AG04449 (cell line): ENCODE measurements around the gene CD63.

Experiments
- CTCF ChIA-PET: fragments of 350-600 bp; formaldehyde crosslinking; extraction: SDS; loops from one replicate; lab custom pipeline; 2021; ENCODE audit warnings: antibody characterized with exemption; lab: Yijun Ruan, JAX
- POLR2A ChIA-PET: fragments of 400-600, 350-600 bp; formaldehyde crosslinking; extraction: SDS; loops from one replicate; lab custom pipeline; 2020; ENCODE audit warnings: antibody characterized with exemption, inconsistent platforms; lab: Yijun Ruan, JAX
- DNase-seq: peaks from one replicate; pipeline ENCODE4 v3.0.0-alpha.2; 2010; ENCODE audit warnings: low read depth, low spot score
- H3K4me3 ChIP-seq: 2 replicates; pipeline ENCODE4 v1.5.1; 2011; ENCODE audit warnings: low read depth, mild to moderate bottlenecking, control low read depth, low read length
- TF ChIP-seq, protein P1 (sequence below): IDR thresholded peaks from one replicate; pipeline ENCODE4 v1.5.1; 2011; ENCODE audit warnings: mild to moderate bottlenecking, moderate library complexity, low read length, control low read depth, inconsistent platforms; ENCODE audit not compliant: insufficient read depth; ENCODE audit errors: missing control alignments

The CD63 gene

DNA sequence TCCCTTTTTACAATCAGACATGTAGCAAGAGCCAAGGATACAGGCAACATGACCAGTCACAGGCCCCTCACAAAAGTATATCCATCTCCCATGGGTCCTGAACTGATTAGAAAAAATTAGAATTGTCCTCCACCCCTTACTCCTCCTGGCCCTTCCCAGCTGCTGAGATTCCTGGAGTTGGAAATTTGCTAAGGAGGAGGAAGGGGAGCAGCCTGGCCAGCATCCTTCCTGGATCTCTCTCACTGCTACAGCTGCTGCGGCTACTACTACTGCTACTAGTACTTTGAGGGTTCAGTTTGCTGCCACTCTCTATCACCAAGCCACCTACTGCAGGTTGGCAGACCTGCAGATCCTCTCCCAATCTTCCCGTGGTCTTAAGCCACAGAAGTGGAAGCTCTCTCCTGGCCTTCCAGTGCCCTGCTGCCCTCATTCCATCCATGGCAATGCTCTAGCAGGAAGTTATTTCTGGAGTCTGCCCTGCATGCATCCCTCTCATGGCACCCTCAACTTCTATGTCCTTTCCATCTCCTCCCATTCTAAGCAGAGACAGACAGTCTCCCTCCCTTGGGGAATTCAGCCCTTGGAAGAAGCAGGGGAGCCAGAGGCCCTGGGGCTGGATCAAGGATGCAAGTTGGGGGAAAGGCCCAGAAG is 22.1 kb downstream of the CD63 start:
- ChIA-PET CTCF (interaction anchor here (1.1 to 1.6 kb wide), 3 partner anchors 23 to 60 kb away, joined by 3 to 8 read pairs (median 5); no protein-coding TSS in a partner anchor), POLR2A (interaction anchor here (1.2 kb wide), 1 partner anchor 23 kb away, joined by 3 read pairs; no protein-coding TSS in a partner anchor)
- peak overlapping the region; percentile 64 for H3K4me3 ChIP-seq
- TF ChIP-seq, protein P1, sequence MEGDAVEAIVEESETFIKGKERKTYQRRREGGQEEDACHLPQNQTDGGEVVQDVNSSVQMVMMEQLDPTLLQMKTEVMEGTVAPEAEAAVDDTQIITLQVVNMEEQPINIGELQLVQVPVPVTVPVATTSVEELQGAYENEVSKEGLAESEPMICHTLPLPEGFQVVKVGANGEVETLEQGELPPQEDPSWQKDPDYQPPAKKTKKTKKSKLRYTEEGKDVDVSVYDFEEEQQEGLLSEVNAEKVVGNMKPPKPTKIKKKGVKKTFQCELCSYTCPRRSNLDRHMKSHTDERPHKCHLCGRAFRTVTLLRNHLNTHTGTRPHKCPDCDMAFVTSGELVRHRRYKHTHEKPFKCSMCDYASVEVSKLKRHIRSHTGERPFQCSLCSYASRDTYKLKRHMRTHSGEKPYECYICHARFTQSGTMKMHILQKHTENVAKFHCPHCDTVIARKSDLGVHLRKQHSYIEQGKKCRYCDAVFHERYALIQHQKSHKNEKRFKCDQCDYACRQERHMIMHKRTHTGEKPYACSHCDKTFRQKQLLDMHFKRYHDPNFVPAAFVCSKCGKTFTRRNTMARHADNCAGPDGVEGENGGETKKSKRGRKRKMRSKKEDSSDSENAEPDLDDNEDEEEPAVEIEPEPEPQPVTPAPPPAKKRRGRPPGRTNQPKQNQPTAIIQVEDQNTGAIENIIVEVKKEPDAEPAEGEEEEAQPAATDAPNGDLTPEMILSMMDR: no peak
- DNase-seq: no peak

DNA sequence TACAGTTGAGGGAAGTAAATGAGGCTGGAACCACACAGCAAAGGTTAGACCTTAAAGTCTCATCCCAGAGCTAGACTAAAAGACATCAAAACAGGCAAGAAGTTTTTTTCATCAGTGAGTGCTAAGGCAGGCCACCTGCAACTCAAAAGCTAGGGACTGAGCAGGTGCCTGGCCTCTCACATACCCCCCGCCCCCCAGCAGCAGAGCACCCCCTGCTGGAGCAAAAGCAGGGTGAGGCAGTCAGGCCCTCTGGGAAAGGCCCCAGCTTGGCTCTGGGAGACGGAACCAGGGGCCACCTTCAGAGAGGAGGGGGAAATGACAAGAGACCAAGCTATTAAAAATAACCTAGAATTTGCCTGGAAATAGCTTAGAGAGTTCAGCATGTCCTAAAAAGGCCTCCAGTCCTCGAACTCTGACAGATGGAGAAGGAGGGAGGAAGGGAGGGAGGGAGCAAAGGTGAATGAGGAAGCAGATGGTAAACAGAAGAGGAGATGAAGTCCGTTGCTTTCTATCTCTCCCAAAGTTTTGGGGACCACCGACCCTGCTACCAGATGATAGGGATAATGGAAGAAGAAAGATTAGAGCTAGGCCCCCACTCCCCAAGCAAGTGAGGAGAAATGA is 22.9 kb downstream of the CD63 start:
- ChIA-PET POLR2A (interaction anchor here (1.0 kb wide), 1 partner anchor 47 kb away, joined by 3 read pairs; no protein-coding TSS in a partner anchor), CTCF (interaction anchor here (1.0 to 1.1 kb wide), 3 partner anchors 10 to 24 kb away, joined by 3 read pairs; no protein-coding TSS in a partner anchor)
- no peak overlapping the region for H3K4me3 ChIP-seq
- TF ChIP-seq, protein P1: peak; percentile 36
- DNase-seq: no peak

DNA sequence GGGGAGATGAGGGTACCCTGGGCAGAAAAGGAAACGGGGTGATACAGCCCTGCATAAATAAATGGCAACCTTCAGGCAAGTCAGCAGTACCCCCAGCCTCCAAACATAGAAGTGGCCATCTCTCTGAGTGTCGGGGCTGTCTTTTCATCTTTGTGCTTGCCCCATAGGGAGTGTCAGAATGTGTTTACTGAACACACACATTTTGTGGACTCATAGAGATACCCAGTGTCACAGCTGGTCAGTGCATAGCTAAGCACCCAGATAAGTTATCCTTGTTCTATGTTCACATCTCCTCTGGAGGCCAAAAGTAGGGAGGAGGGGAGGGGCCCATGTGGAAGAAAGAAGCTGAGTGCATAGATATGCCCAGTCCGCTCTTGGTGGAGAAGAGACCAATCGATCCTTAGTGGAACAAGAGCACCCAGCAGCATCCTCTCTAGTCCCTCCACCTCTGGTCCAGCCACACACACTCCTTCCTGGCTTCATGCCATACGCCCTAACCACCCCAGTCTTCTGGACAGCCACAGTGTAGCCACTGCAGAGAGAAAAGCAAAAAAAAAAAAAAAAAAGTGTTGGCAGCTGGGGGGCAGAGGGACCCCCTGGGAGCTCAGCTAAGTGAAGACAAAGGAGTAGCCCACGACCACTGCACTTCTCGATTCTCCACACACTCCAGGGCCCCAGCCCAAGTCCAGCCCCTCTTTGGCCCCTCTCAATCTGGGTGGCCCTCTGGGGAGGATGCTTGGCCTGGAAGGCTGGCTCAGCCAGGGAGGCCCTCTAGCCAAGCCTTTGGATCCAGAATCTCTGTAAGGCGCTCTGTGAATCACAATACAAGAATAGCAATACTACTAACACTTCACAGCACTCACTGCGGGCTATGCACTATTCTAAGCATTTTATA is 23.7 kb downstream of the CD63 start:
- ChIA-PET POLR2A (interaction anchor here (1.0 kb wide), 1 partner anchor 46 kb away, joined by 3 read pairs; no protein-coding TSS in a partner anchor), CTCF (interaction anchor here (1.0 to 1.1 kb wide), 2 partner anchors 9 to 11 kb away, joined by 3 read pairs; no protein-coding TSS in a partner anchor)
- TF ChIP-seq, protein P1: no peak
- H3K4me3 ChIP-seq: no peak overlapping the region
- DNase-seq: no peak

DNA sequence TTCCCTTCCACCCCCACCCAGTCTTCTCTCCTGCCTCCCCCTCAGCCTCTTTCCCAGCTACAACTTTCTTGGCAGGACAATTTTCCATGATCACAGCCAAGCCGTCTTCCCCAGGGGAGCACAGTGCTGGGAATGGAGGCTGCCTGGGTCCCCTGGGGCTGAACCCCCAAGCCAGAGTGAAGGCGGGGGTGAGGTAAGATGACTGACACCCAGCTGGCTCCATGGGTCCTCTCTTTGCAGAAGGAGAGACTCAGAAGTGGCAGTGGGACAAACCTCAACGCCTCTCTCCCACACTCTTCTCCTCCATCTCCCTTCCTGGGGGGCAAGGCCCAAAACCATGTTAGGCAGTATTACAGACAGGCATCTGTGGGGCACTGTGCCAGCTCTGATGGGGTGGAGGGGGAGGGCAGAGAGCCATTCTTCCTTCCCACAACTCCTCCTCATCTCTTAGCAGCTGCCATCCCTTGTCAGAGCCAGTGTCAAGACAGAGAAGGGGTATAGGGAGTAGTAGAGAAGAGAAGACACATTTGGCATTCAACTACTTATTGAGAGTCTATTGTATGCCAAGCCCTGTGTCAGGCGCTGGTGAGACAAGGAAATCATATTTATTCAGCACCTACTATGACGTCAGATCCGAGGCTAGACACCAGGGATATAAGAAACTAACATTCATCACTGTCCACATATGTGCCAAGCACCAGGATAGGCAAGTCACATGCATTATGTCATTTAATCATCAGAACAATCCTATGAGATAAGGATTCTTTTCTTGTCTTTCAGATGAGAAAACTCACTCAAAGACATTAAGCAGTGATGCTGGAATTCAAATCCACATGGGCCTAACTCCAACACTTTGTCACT is 24.7 kb downstream of the CD63 start:
- TF ChIP-seq, protein P1: no peak
- no peak for DNase-seq
- H3K4me3 ChIP-seq: no peak overlapping the region
- CTCF ChIA-PET: no interaction called here
- POLR2A ChIA-PET: no interaction called here

DNA sequence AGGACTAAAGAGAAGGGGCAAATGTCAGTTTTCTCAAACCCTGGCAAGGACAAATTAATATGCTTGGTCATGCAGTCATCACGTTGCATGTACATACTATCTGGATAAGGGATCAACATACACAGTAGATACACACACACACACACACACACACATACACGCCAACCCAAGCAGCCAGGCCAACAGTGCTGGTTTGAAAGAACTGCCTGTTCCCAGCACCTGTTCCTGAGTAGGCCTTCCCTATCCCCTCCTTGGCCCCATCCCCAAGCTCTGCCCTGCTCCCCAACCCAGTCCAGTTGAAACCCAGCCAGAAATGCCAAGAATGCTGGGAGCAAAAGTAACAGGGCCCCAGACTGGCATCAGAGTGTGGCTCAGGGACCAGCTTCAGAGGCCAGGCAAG is 25.5 kb downstream of the CD63 start:
- CTCF ChIA-PET: interaction anchor here (0.7 kb wide), 1 partner anchor 10 kb away, joined by 3 read pairs; no protein-coding TSS in a partner anchor
- TF ChIP-seq, protein P1: no peak
- no peak for DNase-seq
- no peak overlapping the region for H3K4me3 ChIP-seq
- POLR2A ChIA-PET: no interaction called here
